Measurements from ENCODE around the gene TTLL4. TPM values are rescaled to one million over a fixed set of nuclear protein-coding genes. Genes with fewer than 3 reads are reported as not detected.

Gene TTLL4
- total and polyA plus RNA-seq, 2 experiments from 2014 or later: 53.5 to 77.8 TPM

GRCh38 chr2:218718058-218718457 is 7.4 kb downstream of the TTLL4 start:
- Histone ChIP-seq H3K4me3 (no peak overlapping the region), H3K79me2 (replicated peaks; ENCODE audit: insufficient read depth) (peaks cover 95% of the 10 kb centered on the region), H3K27ac (ENCODE audit: low read depth) (no peak overlapping the region), H3K4me1 (ENCODE audit: insufficient read depth) (peaks cover 48% of the 10 kb centered on the region), H3F3A (replicated peaks; ENCODE audit: low read depth) (peaks cover 5% of the 10 kb centered on the region; the same call in 1 of the 2 replicates), H3K9me2 (ENCODE audit: insufficient read depth) (no peaks in the 10 kb centered on the region), H2AFZ (no peak overlapping the region), H3K27me3 (ENCODE audit: insufficient read depth) (no peaks in the 10 kb centered on the region), H3K4me2 (no peak overlapping the region), H4K20me1 (replicated peaks; ENCODE audit: insufficient read depth) (peaks cover 23% of the 10 kb centered on the region), H3K36me3 (ENCODE audit: insufficient read depth) (no peaks in the 10 kb centered on the region)
- H3K27ac Mint-ChIP-seq: no peak overlapping the region
- no peaks in the 10 kb centered on the region for H3K9me3 Mint-ChIP-seq
- no peak overlapping the region for H3K4me3 Mint-ChIP-seq
- H3K36me3 Mint-ChIP-seq (ENCODE audit: low read depth): peaks cover 19% of the 10 kb centered on the region
- ATAC-seq (no peak), DNase-seq (ENCODE audit: low spot score) (no peak)
- H3K27me3 Mint-ChIP-seq (ENCODE audit: insufficient read depth, low read depth, poor library complexity): peaks cover 2% of the 10 kb centered on the region
- peaks cover 26% of the 10 kb centered on the region for H3K4me1 Mint-ChIP-seq
- no peak for TF ChIP-seq EZH2 (IDR thresholded peaks at IDR 0.05; ENCODE audit: low read depth, unreplicated experiment)
- no peak for TF ChIP-seq ZNF331 (CRISPR knock-in tag; IDR thresholded peaks at IDR 0.05; ENCODE audit: low read depth)
- TF ChIP-seq, protein P1, sequence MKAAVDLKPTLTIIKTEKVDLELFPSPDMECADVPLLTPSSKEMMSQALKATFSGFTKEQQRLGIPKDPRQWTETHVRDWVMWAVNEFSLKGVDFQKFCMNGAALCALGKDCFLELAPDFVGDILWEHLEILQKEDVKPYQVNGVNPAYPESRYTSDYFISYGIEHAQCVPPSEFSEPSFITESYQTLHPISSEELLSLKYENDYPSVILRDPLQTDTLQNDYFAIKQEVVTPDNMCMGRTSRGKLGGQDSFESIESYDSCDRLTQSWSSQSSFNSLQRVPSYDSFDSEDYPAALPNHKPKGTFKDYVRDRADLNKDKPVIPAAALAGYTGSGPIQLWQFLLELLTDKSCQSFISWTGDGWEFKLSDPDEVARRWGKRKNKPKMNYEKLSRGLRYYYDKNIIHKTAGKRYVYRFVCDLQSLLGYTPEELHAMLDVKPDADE (IDR thresholded peaks at IDR 0.05): no peak
- TF ChIP-seq POLR2AphosphoS5 (IDR thresholded peaks at IDR 0.05; ENCODE audit: low read depth): no peak
- no peak for TF ChIP-seq STAT1 (IDR thresholded peaks at IDR 0.05; ENCODE audit: unreplicated experiment)
- no peak for TF ChIP-seq NANOG (IDR thresholded peaks at IDR 0.05; ENCODE audit: borderline replicate concordance)
- no peak for TF ChIP-seq ZNF114 (CRISPR knock-in tag; IDR thresholded peaks at IDR 0.05)
- TF ChIP-seq, protein P2, sequence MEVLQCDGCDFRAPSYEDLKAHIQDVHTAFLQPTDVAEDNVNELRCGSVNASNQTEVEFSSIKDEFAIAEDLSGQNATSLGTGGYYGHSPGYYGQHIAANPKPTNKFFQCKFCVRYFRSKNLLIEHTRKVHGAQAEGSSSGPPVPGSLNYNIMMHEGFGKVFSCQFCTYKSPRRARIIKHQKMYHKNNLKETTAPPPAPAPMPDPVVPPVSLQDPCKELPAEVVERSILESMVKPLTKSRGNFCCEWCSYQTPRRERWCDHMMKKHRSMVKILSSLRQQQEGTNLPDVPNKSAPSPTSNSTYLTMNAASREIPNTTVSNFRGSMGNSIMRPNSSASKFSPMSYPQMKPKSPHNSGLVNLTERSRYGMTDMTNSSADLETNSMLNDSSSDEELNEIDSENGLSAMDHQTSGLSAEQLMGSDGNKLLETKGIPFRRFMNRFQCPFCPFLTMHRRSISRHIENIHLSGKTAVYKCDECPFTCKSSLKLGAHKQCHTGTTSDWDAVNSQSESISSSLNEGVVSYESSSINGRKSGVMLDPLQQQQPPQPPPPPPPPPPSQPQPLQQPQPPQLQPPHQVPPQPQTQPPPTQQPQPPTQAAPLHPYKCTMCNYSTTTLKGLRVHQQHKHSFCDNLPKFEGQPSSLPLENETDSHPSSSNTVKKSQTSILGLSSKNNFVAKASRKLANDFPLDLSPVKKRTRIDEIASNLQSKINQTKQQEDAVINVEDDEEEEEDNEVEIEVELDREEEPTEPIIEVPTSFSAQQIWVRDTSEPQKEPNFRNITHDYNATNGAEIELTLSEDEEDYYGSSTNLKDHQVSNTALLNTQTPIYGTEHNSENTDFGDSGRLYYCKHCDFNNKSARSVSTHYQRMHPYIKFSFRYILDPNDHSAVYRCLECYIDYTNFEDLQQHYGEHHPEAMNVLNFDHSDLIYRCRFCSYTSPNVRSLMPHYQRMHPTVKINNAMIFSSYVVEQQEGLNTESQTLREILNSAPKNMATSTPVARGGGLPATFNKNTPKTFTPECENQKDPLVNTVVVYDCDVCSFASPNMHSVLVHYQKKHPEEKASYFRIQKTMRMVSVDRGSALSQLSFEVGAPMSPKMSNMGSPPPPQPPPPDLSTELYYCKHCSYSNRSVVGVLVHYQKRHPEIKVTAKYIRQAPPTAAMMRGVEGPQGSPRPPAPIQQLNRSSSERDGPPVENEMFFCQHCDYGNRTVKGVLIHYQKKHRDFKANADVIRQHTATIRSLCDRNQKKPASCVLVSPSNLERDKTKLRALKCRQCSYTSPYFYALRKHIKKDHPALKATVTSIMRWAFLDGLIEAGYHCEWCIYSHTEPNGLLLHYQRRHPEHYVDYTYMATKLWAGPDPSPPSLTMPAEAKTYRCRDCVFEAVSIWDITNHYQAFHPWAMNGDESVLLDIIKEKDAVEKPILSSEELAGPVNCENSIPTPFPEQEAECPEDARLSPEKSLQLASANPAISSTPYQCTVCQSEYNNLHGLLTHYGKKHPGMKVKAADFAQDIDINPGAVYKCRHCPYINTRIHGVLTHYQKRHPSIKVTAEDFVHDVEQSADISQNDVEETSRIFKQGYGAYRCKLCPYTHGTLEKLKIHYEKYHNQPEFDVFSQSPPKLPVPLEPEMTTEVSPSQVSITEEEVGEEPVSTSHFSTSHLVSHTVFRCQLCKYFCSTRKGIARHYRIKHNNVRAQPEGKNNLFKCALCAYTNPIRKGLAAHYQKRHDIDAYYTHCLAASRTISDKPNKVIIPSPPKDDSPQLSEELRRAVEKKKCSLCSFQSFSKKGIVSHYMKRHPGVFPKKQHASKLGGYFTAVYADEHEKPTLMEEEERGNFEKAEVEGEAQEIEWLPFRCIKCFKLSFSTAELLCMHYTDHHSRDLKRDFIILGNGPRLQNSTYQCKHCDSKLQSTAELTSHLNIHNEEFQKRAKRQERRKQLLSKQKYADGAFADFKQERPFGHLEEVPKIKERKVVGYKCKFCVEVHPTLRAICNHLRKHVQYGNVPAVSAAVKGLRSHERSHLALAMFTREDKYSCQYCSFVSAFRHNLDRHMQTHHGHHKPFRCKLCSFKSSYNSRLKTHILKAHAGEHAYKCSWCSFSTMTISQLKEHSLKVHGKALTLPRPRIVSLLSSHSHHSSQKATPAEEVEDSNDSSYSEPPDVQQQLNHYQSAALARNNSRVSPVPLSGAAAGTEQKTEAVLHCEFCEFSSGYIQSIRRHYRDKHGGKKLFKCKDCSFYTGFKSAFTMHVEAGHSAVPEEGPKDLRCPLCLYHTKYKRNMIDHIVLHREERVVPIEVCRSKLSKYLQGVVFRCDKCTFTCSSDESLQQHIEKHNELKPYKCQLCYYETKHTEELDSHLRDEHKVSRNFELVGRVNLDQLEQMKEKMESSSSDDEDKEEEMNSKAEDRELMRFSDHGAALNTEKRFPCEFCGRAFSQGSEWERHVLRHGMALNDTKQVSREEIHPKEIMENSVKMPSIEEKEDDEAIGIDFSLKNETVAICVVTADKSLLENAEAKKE (CRISPR knock-in tag; IDR thresholded peaks at IDR 0.05): no peak
- no peak for TF ChIP-seq JUNB (IDR thresholded peaks at IDR 0.05; ENCODE audit: unreplicated experiment)
- TF ChIP-seq EZH2phosphoT487 (IDR thresholded peaks at IDR 0.05; ENCODE audit: unreplicated experiment): no peak
- TF ChIP-seq, protein P3, sequence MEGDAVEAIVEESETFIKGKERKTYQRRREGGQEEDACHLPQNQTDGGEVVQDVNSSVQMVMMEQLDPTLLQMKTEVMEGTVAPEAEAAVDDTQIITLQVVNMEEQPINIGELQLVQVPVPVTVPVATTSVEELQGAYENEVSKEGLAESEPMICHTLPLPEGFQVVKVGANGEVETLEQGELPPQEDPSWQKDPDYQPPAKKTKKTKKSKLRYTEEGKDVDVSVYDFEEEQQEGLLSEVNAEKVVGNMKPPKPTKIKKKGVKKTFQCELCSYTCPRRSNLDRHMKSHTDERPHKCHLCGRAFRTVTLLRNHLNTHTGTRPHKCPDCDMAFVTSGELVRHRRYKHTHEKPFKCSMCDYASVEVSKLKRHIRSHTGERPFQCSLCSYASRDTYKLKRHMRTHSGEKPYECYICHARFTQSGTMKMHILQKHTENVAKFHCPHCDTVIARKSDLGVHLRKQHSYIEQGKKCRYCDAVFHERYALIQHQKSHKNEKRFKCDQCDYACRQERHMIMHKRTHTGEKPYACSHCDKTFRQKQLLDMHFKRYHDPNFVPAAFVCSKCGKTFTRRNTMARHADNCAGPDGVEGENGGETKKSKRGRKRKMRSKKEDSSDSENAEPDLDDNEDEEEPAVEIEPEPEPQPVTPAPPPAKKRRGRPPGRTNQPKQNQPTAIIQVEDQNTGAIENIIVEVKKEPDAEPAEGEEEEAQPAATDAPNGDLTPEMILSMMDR (conservative IDR thresholded peaks at IDR 0.05; ENCODE audit: low read depth in 2 of 2): no peak
- TF ChIP-seq, protein P4, sequence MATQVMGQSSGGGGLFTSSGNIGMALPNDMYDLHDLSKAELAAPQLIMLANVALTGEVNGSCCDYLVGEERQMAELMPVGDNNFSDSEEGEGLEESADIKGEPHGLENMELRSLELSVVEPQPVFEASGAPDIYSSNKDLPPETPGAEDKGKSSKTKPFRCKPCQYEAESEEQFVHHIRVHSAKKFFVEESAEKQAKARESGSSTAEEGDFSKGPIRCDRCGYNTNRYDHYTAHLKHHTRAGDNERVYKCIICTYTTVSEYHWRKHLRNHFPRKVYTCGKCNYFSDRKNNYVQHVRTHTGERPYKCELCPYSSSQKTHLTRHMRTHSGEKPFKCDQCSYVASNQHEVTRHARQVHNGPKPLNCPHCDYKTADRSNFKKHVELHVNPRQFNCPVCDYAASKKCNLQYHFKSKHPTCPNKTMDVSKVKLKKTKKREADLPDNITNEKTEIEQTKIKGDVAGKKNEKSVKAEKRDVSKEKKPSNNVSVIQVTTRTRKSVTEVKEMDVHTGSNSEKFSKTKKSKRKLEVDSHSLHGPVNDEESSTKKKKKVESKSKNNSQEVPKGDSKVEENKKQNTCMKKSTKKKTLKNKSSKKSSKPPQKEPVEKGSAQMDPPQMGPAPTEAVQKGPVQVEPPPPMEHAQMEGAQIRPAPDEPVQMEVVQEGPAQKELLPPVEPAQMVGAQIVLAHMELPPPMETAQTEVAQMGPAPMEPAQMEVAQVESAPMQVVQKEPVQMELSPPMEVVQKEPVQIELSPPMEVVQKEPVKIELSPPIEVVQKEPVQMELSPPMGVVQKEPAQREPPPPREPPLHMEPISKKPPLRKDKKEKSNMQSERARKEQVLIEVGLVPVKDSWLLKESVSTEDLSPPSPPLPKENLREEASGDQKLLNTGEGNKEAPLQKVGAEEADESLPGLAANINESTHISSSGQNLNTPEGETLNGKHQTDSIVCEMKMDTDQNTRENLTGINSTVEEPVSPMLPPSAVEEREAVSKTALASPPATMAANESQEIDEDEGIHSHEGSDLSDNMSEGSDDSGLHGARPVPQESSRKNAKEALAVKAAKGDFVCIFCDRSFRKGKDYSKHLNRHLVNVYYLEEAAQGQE (IDR thresholded peaks at IDR 0.05; ENCODE audit: unreplicated experiment): no peak
- TF ChIP-seq CREB1 (CRISPR knock-in tag; IDR thresholded peaks at IDR 0.05; ENCODE audit: low read depth): no peak

Data from GM23338 (cell line).